Peyer's patch (tissue), 4 donors: ENCODE measurements around the gene SIAH1. TPM values are rescaled to one million over a fixed set of nuclear protein-coding genes. Genes with fewer than 3 reads are reported as not detected.

ENCODE experiments used
- DNase-seq, 3 donors: peaks; one replicate each; pipeline ENCODE4 v3.0.0-alpha.2; 2017 to 2019
- H3K27ac ChIP-seq, 4 donors: fragments of 200-600 bp; sonication (generic); one replicate each; pipeline ENCODE4 v1.5.1; 2016 to 2019
- H3K27me3 ChIP-seq, 2 donors: fragments of 200-600 bp; sonication (generic); one replicate each; pipeline ENCODE4 v1.5.1; 2019
- H3K36me3 ChIP-seq, 3 donors: fragments of 200-600 bp; sonication (generic); one replicate each; pipeline ENCODE4 v1.5.1; 2016 to 2019
- H3K4me1 ChIP-seq, 4 donors: fragments of 200-600 bp; sonication (generic); one replicate each; pipeline ENCODE4 v1.5.1; 2016 to 2019
- H3K4me3 ChIP-seq, 4 donors: fragments of 200-600 bp; sonication (generic); 1 replicate in 3 of 4; 2 replicates in 1 of 4; pipeline ENCODE4 v1.5.1; 2016 to 2019; ENCODE audit warnings: mild to moderate bottlenecking in 1 of 4
- H3K9me3 ChIP-seq, 4 donors: fragments of 200-600 bp; sonication (generic); one replicate each; pipeline ENCODE4 v1.5.1; 2016 to 2019; ENCODE audit warnings: mild to moderate bottlenecking in 1 of 4
- CTCF ChIP-seq, 6 experiments: fragments of 450-650 bp in 4 of 6; fragments of 200-600 bp in 2 of 6; sonication (generic) in 1 of 6; IDR thresholded peaks; one replicate each; pipeline ENCODE4 v1.5.1; 2017 to 2019; ENCODE audit warnings: antibody characterized with exemption in 6 of 6, mild to moderate bottlenecking in 3 of 6, moderate library complexity in 1 of 6
- POLR2A ChIP-seq, 2 donors: fragments of 450-650 bp; IDR thresholded peaks; one replicate each; pipeline ENCODE4 v1.5.1; 2017; ENCODE audit warnings: antibody characterized with exemption in 2 of 2, mild to moderate bottlenecking in 2 of 2, moderate library complexity in 2 of 2
- total RNA-seq, 4 donors: library from RNA; depleted of rRNA; stranded (reverse); fragments of >200 nt; gene quantifications; one replicate each; pipeline ENCODE4 v1.1.0, GENCODE V29; 2016

Gene SIAH1
- total RNA-seq, 4 donors from 2014 or later = 27.7 to 35.3 (median 31.4) TPM

DNA sequence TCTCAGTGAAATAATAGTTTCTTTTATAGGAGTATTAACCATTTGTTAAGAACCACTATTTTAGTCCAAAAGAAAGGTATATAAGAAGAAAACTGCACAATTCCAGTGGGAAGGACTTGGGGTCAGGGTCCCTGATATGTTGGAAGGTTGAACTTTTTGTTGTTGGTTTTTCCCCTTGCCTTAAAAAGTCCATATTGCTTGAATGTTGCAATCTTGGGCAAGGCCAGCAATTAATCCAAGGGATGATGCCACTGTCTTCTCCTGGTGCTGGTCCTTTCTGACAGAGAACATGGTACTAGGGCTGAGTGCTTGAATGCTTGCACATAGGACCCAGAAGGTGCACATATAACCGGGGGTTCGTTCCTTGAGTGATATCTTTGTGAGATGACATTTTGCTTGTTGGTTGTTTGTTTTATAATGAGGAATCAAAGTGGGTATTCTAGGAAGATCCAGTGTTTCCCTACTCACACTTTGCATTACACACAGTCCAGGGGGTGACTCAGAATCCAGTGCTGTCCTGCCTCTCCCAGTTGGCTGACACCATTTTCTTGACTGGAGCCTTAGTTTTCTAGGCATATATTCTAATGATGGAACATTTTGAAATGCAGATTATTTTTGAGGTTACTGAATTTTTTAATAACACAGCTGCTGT, 54.9 kb downstream of the SIAH1 start:
- H3K36me3 ChIP-seq = peaks cover 0 to 17% (median 0%) of the 10 kb centered on the region in 3 donors
- H3K4me1 ChIP-seq = no peaks in the 10 kb centered on the region
- no peak overlapping the region for H3K4me3 ChIP-seq
- no peak for TF ChIP-seq POLR2A (IDR thresholded peaks at IDR 0.05)
- no peak for TF ChIP-seq CTCF (IDR thresholded peaks at IDR 0.05)
- no peaks in the 10 kb centered on the region for H3K9me3 ChIP-seq
- H3K27me3 ChIP-seq = no peaks in the 10 kb centered on the region
- no peak overlapping the region for H3K27ac ChIP-seq
- DNase-seq = no peak

GRCh38 chr16:48329138-48329537, 56.1 kb downstream of the SIAH1 start:
- peaks cover 0 to 5% (median 0%) of the 10 kb centered on the region in 3 donors for H3K36me3 ChIP-seq
- no peak overlapping the region for H3K4me3 ChIP-seq
- H3K9me3 ChIP-seq = no peaks in the 10 kb centered on the region
- TF ChIP-seq CTCF (IDR thresholded peaks at IDR 0.05) (no peak), POLR2A (IDR thresholded peaks at IDR 0.05) (no peak)
- DNase-seq = no peak
- no peaks in the 10 kb centered on the region for H3K4me1 ChIP-seq
- H3K27ac ChIP-seq = no peak overlapping the region
- H3K27me3 ChIP-seq = no peaks in the 10 kb centered on the region

DNA sequence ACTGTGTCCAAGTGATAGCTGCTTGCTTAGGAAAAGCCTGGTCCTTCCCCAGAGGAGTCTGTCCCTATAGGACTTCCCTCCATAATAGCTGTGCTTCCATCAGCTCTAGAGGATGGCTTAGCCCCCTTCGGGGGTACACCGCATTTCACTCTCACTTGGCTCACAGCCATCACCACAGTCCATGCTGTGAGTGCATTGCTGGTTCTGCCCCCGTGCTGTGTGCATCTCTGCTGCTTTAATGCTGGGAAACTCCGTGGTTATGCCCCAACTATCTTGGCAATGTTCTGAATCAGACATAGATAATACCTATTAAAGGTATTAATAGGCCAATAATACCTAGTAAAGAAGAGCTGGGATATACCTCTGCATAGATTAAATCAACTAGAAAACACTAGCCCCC, 58.3 kb downstream of the SIAH1 start:
- Histone ChIP-seq H3K27me3 (no peaks in the 10 kb centered on the region), H3K4me3 (no peak overlapping the region), H3K9me3 (no peaks in the 10 kb centered on the region), H3K27ac (no peak overlapping the region), H3K4me1 (no peaks in the 10 kb centered on the region), H3K36me3 (peaks cover 0 to 7% (median 0%) of the 10 kb centered on the region in 3 donors)
- DNase-seq = no peak
- TF ChIP-seq POLR2A (IDR thresholded peaks at IDR 0.05) = no peak
- no peak for TF ChIP-seq CTCF (IDR thresholded peaks at IDR 0.05)

- Histone ChIP-seq H3K36me3 (peaks cover 0 to 10% (median 0%) of the 10 kb centered on the region in 3 donors), H3K4me1 (peaks cover 0 to 6% (median 0%) of the 10 kb centered on the region in 4 donors), H3K27ac (no peak overlapping the region), H3K9me3 (no peaks in the 10 kb centered on the region), H3K4me3 (no peak overlapping the region), H3K27me3 (no peaks in the 10 kb centered on the region)
- no peak for TF ChIP-seq CTCF (IDR thresholded peaks at IDR 0.05)
- TF ChIP-seq POLR2A (IDR thresholded peaks at IDR 0.05) = no peak
- no peak for DNase-seq
Observed at GRCh38 chr16:48323783-48324775, 61.1 kb downstream of the SIAH1 start.

GRCh38 chr16:48321317-48322036, 63.7 kb downstream of the SIAH1 start:
- Histone ChIP-seq H3K9me3 (no peaks in the 10 kb centered on the region), H3K4me3 (no peak overlapping the region), H3K4me1 (peaks cover 0 to 18% (median 4%) of the 10 kb centered on the region in 4 donors), H3K27me3 (no peaks in the 10 kb centered on the region), H3K36me3 (peaks cover 0 to 10% (median 0%) of the 10 kb centered on the region in 3 donors), H3K27ac (no peak overlapping the region)
- no peak for DNase-seq
- TF ChIP-seq CTCF (IDR thresholded peaks at IDR 0.05) = no peak
- TF ChIP-seq POLR2A (IDR thresholded peaks at IDR 0.05) = no peak
